ENCODE data around the gene POFUT2. TPM values are rescaled to one million over a fixed set of nuclear protein-coding genes. Genes with fewer than 3 reads are reported as not detected.

Gene POFUT2
- total RNA-seq, 1 donor = 35.8 TPM

- no peak overlapping the region for H3K4me2 ChIP-seq (ENCODE audit: insufficient read depth, low read length)
- peak; percentile 75 for DNase-seq (ENCODE audit: insufficient read length, low spot score, missing footprints)
- H3K36me3 ChIP-seq (ENCODE audit: insufficient read depth, low read length) = peaks cover 43% of the 10 kb centered on the region
- no peak overlapping the region for H3K4me3 ChIP-seq (ENCODE audit: insufficient read depth, low read length)
- no peaks in the 10 kb centered on the region for H3K4me1 ChIP-seq (ENCODE audit: insufficient read depth, low read length)
- H3K9me3 ChIP-seq (ENCODE audit: low read depth, low read length) = no peaks in the 10 kb centered on the region
- TF ChIP-seq, protein P1, sequence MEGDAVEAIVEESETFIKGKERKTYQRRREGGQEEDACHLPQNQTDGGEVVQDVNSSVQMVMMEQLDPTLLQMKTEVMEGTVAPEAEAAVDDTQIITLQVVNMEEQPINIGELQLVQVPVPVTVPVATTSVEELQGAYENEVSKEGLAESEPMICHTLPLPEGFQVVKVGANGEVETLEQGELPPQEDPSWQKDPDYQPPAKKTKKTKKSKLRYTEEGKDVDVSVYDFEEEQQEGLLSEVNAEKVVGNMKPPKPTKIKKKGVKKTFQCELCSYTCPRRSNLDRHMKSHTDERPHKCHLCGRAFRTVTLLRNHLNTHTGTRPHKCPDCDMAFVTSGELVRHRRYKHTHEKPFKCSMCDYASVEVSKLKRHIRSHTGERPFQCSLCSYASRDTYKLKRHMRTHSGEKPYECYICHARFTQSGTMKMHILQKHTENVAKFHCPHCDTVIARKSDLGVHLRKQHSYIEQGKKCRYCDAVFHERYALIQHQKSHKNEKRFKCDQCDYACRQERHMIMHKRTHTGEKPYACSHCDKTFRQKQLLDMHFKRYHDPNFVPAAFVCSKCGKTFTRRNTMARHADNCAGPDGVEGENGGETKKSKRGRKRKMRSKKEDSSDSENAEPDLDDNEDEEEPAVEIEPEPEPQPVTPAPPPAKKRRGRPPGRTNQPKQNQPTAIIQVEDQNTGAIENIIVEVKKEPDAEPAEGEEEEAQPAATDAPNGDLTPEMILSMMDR (IDR thresholded peaks at IDR 0.05; ENCODE audit: extremely low read depth, low read depth, low read length) = no peak
- peaks cover 5% of the 10 kb centered on the region for H3K79me2 ChIP-seq (ENCODE audit: insufficient read depth, low read length)
- H4K20me1 ChIP-seq (ENCODE audit: insufficient read depth, low read length) = peaks cover 29% of the 10 kb centered on the region
- H3K27me3 ChIP-seq (ENCODE audit: insufficient read depth, low read length) = peaks cover 8% of the 10 kb centered on the region
- no peak overlapping the region for H2AFZ ChIP-seq (ENCODE audit: low read length)
- H3K27ac ChIP-seq (ENCODE audit: low read depth, low read length) = no peak overlapping the region
These were observed 23.4 kb downstream of the POFUT2 start for GRCh38 chr21:45264146-45264911.

- Histone ChIP-seq H3K4me2 (ENCODE audit: insufficient read depth, low read length) (no peak overlapping the region), H3K4me1 (ENCODE audit: insufficient read depth, low read length) (no peaks in the 10 kb centered on the region), H3K9me3 (ENCODE audit: low read depth, low read length) (no peaks in the 10 kb centered on the region), H3K27ac (ENCODE audit: low read depth, low read length) (no peak overlapping the region), H3K27me3 (ENCODE audit: insufficient read depth, low read length) (peaks cover 16% of the 10 kb centered on the region), H4K20me1 (ENCODE audit: insufficient read depth, low read length) (peaks cover 29% of the 10 kb centered on the region), H2AFZ (ENCODE audit: low read length) (no peak overlapping the region), H3K79me2 (ENCODE audit: insufficient read depth, low read length) (peaks cover 5% of the 10 kb centered on the region), H3K36me3 (ENCODE audit: insufficient read depth, low read length) (peaks cover 43% of the 10 kb centered on the region), H3K4me3 (ENCODE audit: insufficient read depth, low read length) (no peak overlapping the region)
- TF ChIP-seq, protein P1 (IDR thresholded peaks at IDR 0.05; ENCODE audit: extremely low read depth, low read depth, low read length) = no peak
- no peak for DNase-seq (ENCODE audit: insufficient read length, low spot score, missing footprints)
These were observed 24.2 kb downstream of the POFUT2 start for GRCh38 chr21:45263534-45263933.

DNA sequence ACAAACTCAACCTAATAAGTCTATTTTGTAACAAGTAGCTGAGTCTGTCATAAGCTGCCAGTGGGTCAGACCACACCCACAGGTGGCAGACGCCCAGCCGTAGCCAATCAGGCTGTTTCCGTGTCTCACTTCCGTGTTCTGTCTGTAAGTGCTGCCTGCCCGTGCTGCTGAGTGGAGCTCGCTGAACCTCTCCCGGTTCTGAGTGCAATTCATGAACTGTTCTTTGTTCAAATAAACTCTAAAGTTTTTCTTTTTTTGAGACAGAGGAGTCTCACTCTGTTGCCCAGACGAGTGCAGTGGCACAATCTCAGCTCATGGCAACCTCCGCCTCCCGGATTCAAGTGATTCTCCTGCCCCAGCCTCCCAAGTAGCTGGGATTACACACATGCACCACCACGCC is 25.1 kb downstream of the POFUT2 start:
- Histone ChIP-seq H3K36me3 (ENCODE audit: insufficient read depth, low read length) (peaks cover 43% of the 10 kb centered on the region), H4K20me1 (ENCODE audit: insufficient read depth, low read length) (peaks cover 29% of the 10 kb centered on the region), H3K79me2 (ENCODE audit: insufficient read depth, low read length) (peaks cover 5% of the 10 kb centered on the region), H3K4me1 (ENCODE audit: insufficient read depth, low read length) (no peaks in the 10 kb centered on the region), H3K4me3 (ENCODE audit: insufficient read depth, low read length) (no peak overlapping the region), H3K4me2 (ENCODE audit: insufficient read depth, low read length) (no peak overlapping the region), H3K27me3 (ENCODE audit: insufficient read depth, low read length) (peaks cover 26% of the 10 kb centered on the region), H2AFZ (ENCODE audit: low read length) (no peak overlapping the region), H3K27ac (ENCODE audit: low read depth, low read length) (no peak overlapping the region), H3K9me3 (ENCODE audit: low read depth, low read length) (no peaks in the 10 kb centered on the region)
- peak; percentile 22 for DNase-seq (ENCODE audit: insufficient read length, low spot score, missing footprints)
- TF ChIP-seq, protein P1 (IDR thresholded peaks at IDR 0.05; ENCODE audit: extremely low read depth, low read depth, low read length) = no peak

DNA sequence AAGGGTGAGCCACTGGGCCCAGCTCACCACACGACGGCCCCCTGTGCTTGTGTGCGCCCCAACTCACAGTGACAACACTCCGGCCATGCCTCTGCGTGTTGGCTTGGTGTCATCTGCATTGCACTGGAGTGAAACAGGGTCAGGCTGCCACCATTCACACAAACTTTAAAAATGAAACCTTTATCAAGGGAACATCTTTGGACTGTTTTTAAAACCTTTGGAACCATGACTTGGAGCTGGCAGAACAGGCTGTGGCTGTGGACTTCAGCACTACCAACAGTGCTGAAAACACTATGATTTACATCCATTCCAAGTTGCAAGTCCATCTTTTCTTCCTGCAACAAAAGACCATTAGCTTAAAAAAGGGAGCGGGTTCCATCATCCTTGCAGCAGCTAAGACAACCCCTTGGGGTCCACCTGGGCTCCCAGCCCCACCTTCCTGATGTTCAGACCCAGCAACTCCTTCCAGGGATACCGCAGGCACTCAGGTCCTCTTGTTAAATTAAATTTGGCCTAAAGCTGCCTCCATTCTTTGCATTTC is 25.6 kb downstream of the POFUT2 start:
- Histone ChIP-seq H3K4me2 (ENCODE audit: insufficient read depth, low read length) (no peak overlapping the region), H3K79me2 (ENCODE audit: insufficient read depth, low read length) (peaks cover under 1% of the 10 kb centered on the region), H4K20me1 (ENCODE audit: insufficient read depth, low read length) (peaks cover 29% of the 10 kb centered on the region), H3K27ac (ENCODE audit: low read depth, low read length) (no peak overlapping the region), H3K4me1 (ENCODE audit: insufficient read depth, low read length) (no peaks in the 10 kb centered on the region), H3K9me3 (ENCODE audit: low read depth, low read length) (no peaks in the 10 kb centered on the region), H2AFZ (ENCODE audit: low read length) (no peak overlapping the region), H3K27me3 (ENCODE audit: insufficient read depth, low read length) (peaks cover 28% of the 10 kb centered on the region), H3K36me3 (ENCODE audit: insufficient read depth, low read length) (peaks cover 38% of the 10 kb centered on the region), H3K4me3 (ENCODE audit: insufficient read depth, low read length) (no peak overlapping the region)
- TF ChIP-seq, protein P1 (IDR thresholded peaks at IDR 0.05; ENCODE audit: extremely low read depth, low read depth, low read length) = no peak
- peak; percentile 25 for DNase-seq (ENCODE audit: insufficient read length, low spot score, missing footprints)

All from osteoblast (primary cell).